ENCODE data around the gene CHFR.
"Not testable (repeated sequence)": the region's sequence is repeated elsewhere in the genome, so short reads cannot be mapped to it uniquely, and the experiment has no call there.

Gene CHFR

GRCh38 chr12:132807295-132808092, 79.9 kb downstream of the CHFR start:
- no peak for FAIRE-seq

GRCh38 chr12:132806857-132807256, 80.5 kb downstream of the CHFR start:
- no peak for FAIRE-seq

GRCh38 chr12:132804426-132804861, 83.0 kb downstream of the CHFR start:
- no peak for FAIRE-seq

DNA sequence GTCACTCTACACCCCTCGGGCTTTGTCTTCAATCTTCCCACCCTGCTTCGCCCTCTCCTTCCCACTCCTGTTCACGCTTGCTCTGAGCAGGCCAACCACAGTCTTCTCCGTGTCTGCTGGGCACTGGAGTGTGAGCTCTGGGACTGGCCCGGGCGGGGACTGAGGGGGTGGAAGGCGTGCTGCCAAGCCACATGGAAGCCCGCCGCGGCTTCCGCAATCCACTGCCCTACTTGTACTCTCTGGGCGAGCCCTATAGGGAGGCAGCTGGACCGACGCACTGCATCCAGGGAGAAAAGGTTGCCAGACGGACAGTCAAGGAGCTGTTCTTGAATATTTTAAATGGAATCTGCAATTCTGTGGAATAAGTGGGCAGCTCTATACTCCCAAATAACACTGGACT, 83.5 kb downstream of the CHFR start:
- FAIRE-seq, result no peak

DNA sequence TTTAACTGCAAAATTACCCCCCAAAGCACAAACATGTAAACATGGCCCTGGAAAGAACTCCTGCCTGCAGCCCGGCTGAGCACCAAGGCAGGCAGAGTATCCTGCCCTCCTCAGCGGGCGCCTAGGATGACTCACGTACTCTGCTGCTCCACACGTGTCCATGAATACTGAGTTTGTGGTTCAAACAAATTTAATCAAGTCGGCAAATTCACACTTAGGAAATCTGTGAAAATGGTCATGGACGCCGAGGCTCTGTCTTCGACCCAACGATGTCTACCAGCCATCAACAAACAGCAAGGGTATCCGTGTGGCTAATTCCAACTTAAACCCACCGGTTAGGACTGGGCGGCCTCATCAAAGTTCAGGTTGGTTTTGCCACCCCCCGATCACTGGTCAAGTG, 84.3 kb downstream of the CHFR start:
- no peak for FAIRE-seq

GRCh38 chr12:132801741-132802140, 85.7 kb downstream of the CHFR start:
- no peak for FAIRE-seq

GRCh38 chr12:132798836-132799235, 88.6 kb downstream of the CHFR start:
- no peak for FAIRE-seq

DNA sequence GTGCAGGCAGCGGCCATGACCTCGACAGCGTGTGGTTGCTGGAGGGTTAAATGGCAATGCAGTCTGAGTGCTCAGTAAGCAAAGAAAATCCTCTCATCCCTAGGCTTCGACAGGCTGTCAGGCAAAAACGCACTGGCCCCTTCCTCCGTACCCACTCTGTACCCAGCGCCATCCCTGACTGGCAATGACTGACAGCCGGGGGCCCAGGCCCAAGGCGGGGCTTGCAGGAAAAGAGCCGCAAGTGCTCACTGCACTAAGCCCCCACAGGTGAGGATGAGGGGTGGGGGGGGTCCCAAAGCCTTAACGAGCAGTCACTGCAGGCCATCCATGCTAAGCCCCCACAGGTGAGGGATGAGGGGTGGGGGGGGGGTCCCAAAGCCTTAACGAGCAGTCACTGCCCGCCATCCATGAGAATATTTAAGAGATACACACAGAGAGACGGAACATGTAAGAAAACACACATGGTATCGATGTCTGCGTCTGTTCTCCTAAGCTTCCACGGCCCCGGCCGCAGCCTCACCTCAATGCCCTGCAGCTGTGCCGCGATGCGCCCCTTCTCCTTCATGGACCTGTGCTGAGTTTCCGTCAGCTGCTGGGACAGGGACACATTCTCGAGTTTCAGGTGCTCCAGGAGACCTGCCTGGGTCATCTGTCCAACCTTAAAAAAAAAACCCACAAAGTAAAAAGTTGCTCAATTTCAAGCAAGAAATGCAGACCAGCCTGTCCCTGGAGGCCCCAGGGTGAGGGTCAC, 89.4 kb downstream of the CHFR start:
- FAIRE-seq, result no peak

GRCh38 chr12:132795847-132796246, 91.6 kb downstream of the CHFR start:
- FAIRE-seq, result no peak

GRCh38 chr12:132791940-132792339, 95.5 kb downstream of the CHFR start:
- not testable (repeated sequence) for FAIRE-seq

- FAIRE-seq, result no peak
These were observed 98.3 kb downstream of the CHFR start for GRCh38 chr12:132789099-132789471.

- FAIRE-seq, result no peak
These were observed 98.9 kb downstream of the CHFR start for GRCh38 chr12:132788375-132789098.

DNA sequence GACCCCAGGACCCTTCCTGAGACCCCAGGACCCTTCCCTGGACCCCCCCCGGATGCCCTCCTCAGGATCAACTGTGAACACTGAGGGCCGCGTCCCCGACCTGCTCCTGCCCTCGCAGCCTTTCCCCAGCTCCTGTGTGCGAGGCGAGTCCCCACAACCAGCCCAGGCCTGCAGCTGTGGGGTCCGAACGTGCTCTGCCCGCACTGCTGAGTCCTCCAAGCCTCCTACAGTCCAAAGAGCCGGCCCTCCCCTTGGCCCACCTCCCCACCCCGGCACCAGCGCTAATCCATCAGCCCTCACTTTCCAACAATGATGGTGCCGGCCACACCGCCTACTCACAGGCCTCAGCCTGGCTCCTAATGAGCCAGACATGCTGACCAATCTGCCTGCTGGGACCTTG, 99.5 kb downstream of the CHFR start:
- no peak for FAIRE-seq

DNA sequence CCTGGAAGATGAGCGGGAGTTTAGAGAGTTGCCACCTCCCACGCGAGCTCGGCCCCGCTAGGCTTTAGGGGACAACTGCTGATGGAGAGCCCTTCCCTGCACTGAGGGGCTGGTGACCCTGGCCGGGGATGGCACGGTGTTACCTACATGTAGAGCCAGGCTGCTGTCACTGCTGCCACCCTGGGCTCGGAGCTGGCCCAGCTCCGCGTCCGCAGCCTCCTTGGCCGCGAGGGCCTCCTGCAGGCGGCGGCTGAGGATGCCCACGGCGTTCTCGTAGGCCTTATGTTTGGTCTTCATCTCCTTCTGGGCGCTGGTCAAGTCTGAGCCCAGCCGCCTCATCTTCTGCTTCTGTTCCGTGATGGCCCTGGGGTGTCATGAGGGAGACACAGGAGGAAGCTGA, 101.2 kb downstream of the CHFR start:
- FAIRE-seq, result no peak

GRCh38 chr12:132784580-132784979, 102.8 kb downstream of the CHFR start:
- no peak for FAIRE-seq

- FAIRE-seq, result no peak
These were observed 103.4 kb downstream of the CHFR start for GRCh38 chr12:132783917-132784531.
